H1 (cell line): ENCODE data around the gene OR10C1. TPM values are rescaled to one million over a fixed set of nuclear protein-coding genes. Genes with fewer than 3 reads are reported as not detected.

Experiments
- CTCF ChIA-PET: fragments of 300-600 bp; sonication (Branson Sonifier 250); formaldehyde crosslinking; loops from one replicate; lab custom pipeline; 2021; ENCODE audit not compliant: partially characterized antibody; lab: Charles Lee
- POLR2A ChIA-PET: fragments of 300-600 bp; sonication (Branson Sonifier 250); formaldehyde crosslinking; loops from one replicate; lab custom pipeline; 2021; ENCODE audit warnings: inconsistent platforms; ENCODE audit not compliant: partially characterized antibody; lab: Charles Lee
- DNase-seq, 2 experiments: peaks; one replicate each; pipeline versions ENCODE4 v3.0.0 to v3.0.0-alpha.2; 2010 to 2022; ENCODE audit warnings: low spot score in 2 of 2, low read depth in 1 of 2, mixed read lengths in 1 of 2
- FAIRE-seq: peaks from 2 replicates; lab custom pipeline; 2011; peaks lifted over from hg19 to GRCh38; lab: Jason Lieb, UNC
- H2AFZ ChIP-seq: 2 replicates; pipeline ENCODE4 v1.8.1; 2012; ENCODE audit warnings: low read length, inconsistent platforms
- H2AK5ac ChIP-seq: 2 replicates; pipeline ENCODE4 v1.6.1; 2013; ENCODE audit warnings: low read depth, low read length
- H2BK120ac ChIP-seq: replicated peaks from 2 replicates; pipeline ENCODE3; 2013; ENCODE audit warnings: low read depth, low read length, inconsistent platforms
- H2BK12ac ChIP-seq: 2 replicates; pipeline ENCODE4 v1.6.1; 2013; ENCODE audit warnings: low read depth, low read length
- H2BK15ac ChIP-seq: 2 replicates; pipeline ENCODE4 v1.6.1; 2013; ENCODE audit warnings: low read length
- H2BK20ac ChIP-seq: 2 replicates; pipeline ENCODE4 v1.6.1; 2013; ENCODE audit warnings: low read length
- H2BK5ac ChIP-seq: 2 replicates; pipeline ENCODE4 v1.6.1; 2013; ENCODE audit warnings: low read depth, low read length
- H3K14ac ChIP-seq: 2 replicates; pipeline ENCODE4 v1.6.1; 2013; ENCODE audit warnings: inconsistent platforms; ENCODE audit not compliant: insufficient read length
- H3K18ac ChIP-seq: 2 replicates; pipeline ENCODE4 v1.6.1; 2013; ENCODE audit warnings: low read length; ENCODE audit errors: extremely low read depth
- H3K23ac ChIP-seq: 2 replicates; pipeline ENCODE4 v1.6.1; 2013; ENCODE audit warnings: inconsistent platforms; ENCODE audit not compliant: insufficient read length
- H3K23me2 ChIP-seq: 2 replicates; pipeline ENCODE4 v1.6.1; 2013; ENCODE audit warnings: low read depth, low read length
- H3K27ac ChIP-seq: 2 replicates; pipeline ENCODE4 v1.6.1; 2011; ENCODE audit warnings: low read depth, low read length, inconsistent platforms
- H3K27me3 ChIP-seq, 4 experiments: replicated peaks in 1 of 4; 1 replicate in 1 of 4; 2 replicates in 3 of 4; pipeline versions ENCODE4 v1.6.1 to v1.8.1; 2011 to 2013; ENCODE audit warnings: low read length in 3 of 4, mild to moderate bottlenecking in 3 of 4, inconsistent platforms in 2 of 4, mixed read lengths in 2 of 4, moderate library complexity in 1 of 4; ENCODE audit not compliant: control insufficient read depth in 3 of 4, insufficient read depth in 3 of 4; ENCODE audit errors: extremely low read depth in 1 of 4
- H3K36me3 ChIP-seq, 4 experiments: 2 replicates each; pipeline versions ENCODE4 v1.6.1 to v1.8.1; 2011 to 2013; ENCODE audit warnings: mild to moderate bottlenecking in 4 of 4, low read length in 3 of 4, moderate library complexity in 2 of 4, control low read depth in 1 of 4, inconsistent platforms in 1 of 4; ENCODE audit not compliant: insufficient read depth in 4 of 4, control insufficient read depth in 2 of 4
- H3K4ac ChIP-seq: replicated peaks from 2 replicates; pipeline ENCODE3; 2013; ENCODE audit warnings: low read length, low read depth, mixed read lengths, inconsistent platforms; ENCODE audit not compliant: insufficient read length
- H3K4me1 ChIP-seq, 4 experiments: replicated peaks in 1 of 4; 1 replicate in 1 of 4; 2 replicates in 3 of 4; pipeline versions ENCODE4 v1.6.1 to v1.8.1; 2011 to 2013; ENCODE audit warnings: low read length in 3 of 4, inconsistent platforms in 2 of 4, mixed read lengths in 1 of 4; ENCODE audit not compliant: insufficient read depth in 4 of 4, control insufficient read depth in 3 of 4
- H3K4me2 ChIP-seq, 2 experiments: 2 replicates each; pipeline versions ENCODE4 v1.6.1 to v1.8.1; 2011 to 2013; ENCODE audit warnings: low read depth in 2 of 2, low read length in 2 of 2, control low read depth in 1 of 2, inconsistent platforms in 1 of 2, mild to moderate bottlenecking in 1 of 2; ENCODE audit not compliant: insufficient read depth in 1 of 2
- H3K4me3 ChIP-seq, 4 experiments: fragments of 200-600, 300-600 bp in 1 of 4; sonication (generic), shearing (Covaris generic), sonication (Bioruptor Twin) in 1 of 4; 2 replicates each; pipeline versions ENCODE4 v1.5.1 to v1.8.1; 2011 to 2016; ENCODE audit warnings: low read length in 4 of 4, low read depth in 3 of 4, control low read depth in 2 of 4, inconsistent platforms in 2 of 4, mild to moderate bottlenecking in 2 of 4, mixed read lengths in 1 of 4, moderate library complexity in 1 of 4; ENCODE audit not compliant: insufficient read depth in 2 of 4; ENCODE audit errors: extremely low read depth in 1 of 4
- H3K56ac ChIP-seq: replicated peaks from 2 replicates; pipeline ENCODE3; 2013; ENCODE audit warnings: low read depth, mild to moderate bottlenecking, mixed read lengths, low read length, inconsistent platforms; ENCODE audit not compliant: insufficient read length
- H3K79me1 ChIP-seq: 2 replicates; pipeline ENCODE4 v1.6.1; 2013; ENCODE audit warnings: low read depth, low read length, control low read depth
- H3K79me2 ChIP-seq, 2 experiments: 2 replicates each; pipeline versions ENCODE4 v1.6.1 to v1.8.1; 2012 to 2013; ENCODE audit warnings: low read length in 2 of 2, mild to moderate bottlenecking in 2 of 2, inconsistent platforms in 1 of 2; ENCODE audit not compliant: insufficient read depth in 2 of 2, control insufficient read depth in 1 of 2
- H3K9ac ChIP-seq, 4 experiments: replicated peaks in 1 of 4; 1 replicate in 1 of 4; 2 replicates in 3 of 4; pipeline versions ENCODE4 v1.6.1 to v1.8.1; 2011 to 2013; ENCODE audit warnings: low read depth in 3 of 4, low read length in 3 of 4, control low read depth in 2 of 4, mild to moderate bottlenecking in 2 of 4, moderate library complexity in 2 of 4, inconsistent platforms in 1 of 4; ENCODE audit errors: extremely low read depth in 1 of 4
- H3K9me3 ChIP-seq, 2 experiments: 2 replicates each; pipeline versions ENCODE4 v1.6.1 to v1.8.1; 2012 to 2013; ENCODE audit warnings: mild to moderate bottlenecking in 2 of 2, moderate library complexity in 2 of 2, control low read depth in 1 of 2, inconsistent platforms in 1 of 2, low read depth in 1 of 2, low read length in 1 of 2, mixed read lengths in 1 of 2; ENCODE audit not compliant: insufficient read depth in 2 of 2
- H4K20me1 ChIP-seq, 2 experiments: replicated peaks in 1 of 2; 2 replicates each; pipeline versions ENCODE3 to v1.8.1; 2011 to 2013; ENCODE audit warnings: inconsistent platforms in 2 of 2, low read length in 2 of 2, mild to moderate bottlenecking in 1 of 2; ENCODE audit not compliant: insufficient read depth in 2 of 2, control insufficient read depth in 1 of 2
- H4K5ac ChIP-seq: 2 replicates; pipeline ENCODE4 v1.6.1; 2013; ENCODE audit warnings: low read length, low read depth, mixed read lengths, inconsistent platforms; ENCODE audit not compliant: insufficient read length
- H4K8ac ChIP-seq: 2 replicates; pipeline ENCODE4 v1.8.0; 2013; ENCODE audit warnings: mild to moderate bottlenecking, moderate library complexity, low read length, inconsistent platforms; ENCODE audit not compliant: insufficient read depth; ENCODE audit errors: extremely low read depth
- H4K91ac ChIP-seq: replicated peaks from 2 replicates; pipeline ENCODE3; 2013; ENCODE audit warnings: low read length, mixed read lengths, inconsistent platforms; ENCODE audit not compliant: insufficient read length
- ASH2L ChIP-seq: fragments of 200-600, 300-600 bp; sonication (generic); IDR thresholded peaks from one replicate; pipeline ENCODE4 v1.7.1; 2017; ENCODE audit warnings: low read length
- BACH1 ChIP-seq: IDR thresholded peaks from 2 replicates; pipeline ENCODE4 v1.6.1; 2012; ENCODE audit warnings: low read length, improper control_type of control experiment
- CHD1 ChIP-seq: IDR thresholded peaks from 2 replicates; pipeline ENCODE4 v1.6.1; 2012; ENCODE audit warnings: low read depth, low read length, improper control_type of control experiment
- CTBP2 ChIP-seq: IDR thresholded peaks from 2 replicates; pipeline ENCODE4 v1.7.0; 2011; ENCODE audit warnings: borderline replicate concordance, mild to moderate bottlenecking, moderate library complexity, mixed read lengths, low read length; ENCODE audit not compliant: insufficient read depth, insufficient read length
- EGR1 ChIP-seq: IDR thresholded peaks from 2 replicates; pipeline ENCODE4 v1.6.1; 2011; ENCODE audit warnings: low read depth, low read length, borderline replicate concordance
- HDAC2 ChIP-seq, 2 experiments: fragments of 300-600 bp in 1 of 2; sonication (generic) in 1 of 2; IDR thresholded peaks; 2 replicates each; pipeline ENCODE4 v1.6.1; 2011 to 2012; ENCODE audit warnings: low read depth in 2 of 2, low read length in 2 of 2, mild to moderate bottlenecking in 2 of 2, moderate library complexity in 2 of 2, borderline replicate concordance in 1 of 2, inconsistent platforms in 1 of 2
- RAD21 ChIP-seq, 2 experiments: IDR thresholded peaks in 1 of 2; conservative IDR thresholded peaks in 1 of 2; 2 replicates each; pipeline ENCODE4 v1.6.1; 2011; ENCODE audit warnings: low read depth in 2 of 2, low read length in 2 of 2, improper control_type of control experiment in 1 of 2, inconsistent platforms in 1 of 2, mild to moderate bottlenecking in 1 of 2, moderate library complexity in 1 of 2
- RNF2 ChIP-seq: fragments of 200-900, 300-1000 bp; sonication (generic); IDR thresholded peaks from 2 replicates; pipeline ENCODE4 v1.7.1; 2016; ENCODE audit warnings: borderline replicate concordance, low read depth, mild to moderate bottlenecking, antibody characterized with exemption, low read length; ENCODE audit not compliant: poor library complexity, severe bottlenecking; ENCODE audit errors: missing control alignments
- SP4 ChIP-seq: IDR thresholded peaks from 2 replicates; pipeline ENCODE4 v1.6.1; 2012; ENCODE audit warnings: low read length, inconsistent platforms
- SRF ChIP-seq: IDR thresholded peaks from 2 replicates; pipeline ENCODE4 v1.6.1; 2011; ENCODE audit warnings: mild to moderate bottlenecking, low read depth, low read length, moderate library complexity
- TBP ChIP-seq: IDR thresholded peaks from 2 replicates; pipeline ENCODE4 v1.6.1; 2011; ENCODE audit warnings: low read depth, low read length, improper control_type of control experiment
- TCF12 ChIP-seq: IDR thresholded peaks from 2 replicates; pipeline ENCODE4 v1.6.1; 2011; ENCODE audit warnings: low read depth, mild to moderate bottlenecking, low read length
- YY1 ChIP-seq: IDR thresholded peaks from 2 replicates; pipeline ENCODE4 v1.6.1; 2011; ENCODE audit warnings: low read depth, mild to moderate bottlenecking, low read length
- WGBS, 2 experiments: shearing (Covaris generic) in 1 of 2; methylation state at CpG; one replicate each; pipeline versions ENCODE4 v1.1.6 to v1.1.7; 2013 to 2015; ENCODE audit warnings: low lambda C conversion rate in 2 of 2, mixed read lengths in 2 of 2, inconsistent platforms in 1 of 2, low coverage in 1 of 2, missing lambda C conversion rate in 1 of 2; ENCODE audit not compliant: insufficient replicate concordance in 2 of 2, insufficient coverage in 1 of 2, insufficient read length in 1 of 2; ENCODE audit errors: extremely low coverage in 1 of 2, missing lambda C conversion rate in 1 of 2; 5-methylcytosine and 5-hydroxymethylcytosine counted together
- polyA plus RNA-seq, 7 experiments: library from polyadenylated mRNA; depleted of rRNA in 3 of 7; stranded (reverse) in 5 of 7; unstranded in 2 of 7; fragments of >200 nt in 5 of 7; fragments of 200-250 nt in 2 of 7; gene quantifications; 1 replicate in 5 of 7; 2 replicates in 1 of 7; 4 replicates in 1 of 7; pipeline versions ENCODE4 v1.2.1 to v1.2.3, GENCODE V29; 2011 to 2013; ENCODE audit warnings: missing spikeins in 2 of 7, mixed read lengths in 2 of 7
- total RNA-seq: library from RNA; stranded (reverse); fragmentation: NEBNext Ultra II Directional; extraction: Animal tissue kit (Norgen Biotek cat#: 25700); gene quantifications from 2 replicates; pipeline ENCODE4 v1.2.1, GENCODE V29; 2021
- TF ChIP-seq, protein P1 (sequence below): IDR thresholded peaks from 2 replicates; pipeline ENCODE4 v1.6.1; 2012; ENCODE audit warnings: inconsistent platforms

OR10C1 gene
- total and polyA plus RNA-seq, 2 of the 8 experiments (the other 6 are each of a cell fraction or from before 2014, with no cell fraction given), result not detected

DNA sequence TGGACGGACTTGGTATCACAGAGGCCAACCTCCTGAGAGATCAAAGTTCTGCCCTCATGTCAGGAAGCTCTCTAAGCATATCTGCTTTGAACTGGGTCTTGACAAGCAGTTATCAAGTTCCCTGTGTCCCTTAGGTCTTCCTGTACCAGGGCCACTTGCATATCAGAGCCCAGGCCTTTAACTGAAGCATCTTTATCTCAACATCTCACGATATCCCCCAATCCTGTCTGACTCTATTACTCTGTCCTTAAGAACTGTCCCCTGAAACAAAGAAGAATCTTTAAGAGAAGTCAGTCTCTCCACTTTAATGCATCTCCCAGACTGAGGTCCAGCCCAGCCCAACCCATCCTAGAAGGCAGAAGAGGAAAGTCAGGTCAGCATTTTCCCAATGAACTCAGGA is 40.5 kb downstream of the OR10C1 start:
- no peak overlapping the region for H3K18ac ChIP-seq
- ChIA-PET CTCF (interaction anchor here (1.3 kb wide), 1 partner anchor 10 kb away, joined by 3 read pairs; no protein-coding TSS in a partner anchor), POLR2A (no interaction called here)
- H2BK120ac ChIP-seq, result no peak overlapping the region
- no peak overlapping the region for H2AK5ac ChIP-seq
- H3K27ac ChIP-seq, result no peak overlapping the region
- no peak overlapping the region for H3K56ac ChIP-seq
- H3K9me3 ChIP-seq, result no peaks in the 10 kb centered on the region
- no peaks in the 10 kb centered on the region for H3K36me3 ChIP-seq
- no peaks in the 10 kb centered on the region for H3K27me3 ChIP-seq
- no peak overlapping the region for H4K8ac ChIP-seq
- no peak overlapping the region for H2AFZ ChIP-seq
- no peak overlapping the region for H2BK15ac ChIP-seq
- no peaks in the 10 kb centered on the region for H3K79me1 ChIP-seq
- H3K79me2 ChIP-seq, result no peaks in the 10 kb centered on the region
- H3K4ac ChIP-seq, result no peak overlapping the region
- no peaks in the 10 kb centered on the region for H3K4me1 ChIP-seq
- no peak overlapping the region for H3K4me3 ChIP-seq
- H2BK12ac ChIP-seq, result no peak overlapping the region
- WGBS, 2 experiments, result 87% methylated on average over 2 of the region's 2 CpGs; no CpG with 5 or more reads in 1 of the 2 experiments
- no peak overlapping the region for H4K5ac ChIP-seq
- no peak overlapping the region for H3K9ac ChIP-seq
- no peak overlapping the region for H4K91ac ChIP-seq
- no peak overlapping the region for H3K14ac ChIP-seq
- no peak for DNase-seq
- H3K4me2 ChIP-seq, result no peak overlapping the region
- H4K20me1 ChIP-seq, result no peaks in the 10 kb centered on the region
- H3K23ac ChIP-seq, result no peak overlapping the region
- no peak for FAIRE-seq
- no peaks in the 10 kb centered on the region for H3K23me2 ChIP-seq
- H2BK20ac ChIP-seq, result no peak overlapping the region
- no peak overlapping the region for H2BK5ac ChIP-seq
- TF ChIP-seq CTBP2 (no peak), RAD21 (IDR thresholded peaks at IDR 0.05 in 1 of 2, conservative IDR thresholded peaks at IDR 0.05 in 1 of 2; ENCODE audit: low read depth in 2 of 2, low read length in 2 of 2) (no peak), RNF2 (no peak), SRF (no peak), EGR1 (no peak), TBP (no peak), BACH1 (no peak), ASH2L (no peak), HDAC2 (IDR thresholded peaks at IDR 0.05; ENCODE audit: borderline replicate concordance in 1 of 2, low read depth in 2 of 2, low read length in 2 of 2) (no peak), SP4 (no peak), CHD1 (no peak), YY1 (no peak), TCF12 (no peak)
- TF ChIP-seq, protein P1, sequence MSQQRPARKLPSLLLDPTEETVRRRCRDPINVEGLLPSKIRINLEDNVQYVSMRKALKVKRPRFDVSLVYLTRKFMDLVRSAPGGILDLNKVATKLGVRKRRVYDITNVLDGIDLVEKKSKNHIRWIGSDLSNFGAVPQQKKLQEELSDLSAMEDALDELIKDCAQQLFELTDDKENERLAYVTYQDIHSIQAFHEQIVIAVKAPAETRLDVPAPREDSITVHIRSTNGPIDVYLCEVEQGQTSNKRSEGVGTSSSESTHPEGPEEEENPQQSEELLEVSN, result no peak
